ENCODE results near the gene MAP1LC3A. TPM values are rescaled to one million over a fixed set of nuclear protein-coding genes. Genes with fewer than 3 reads are reported as not detected.

The MAP1LC3A gene
- total RNA-seq, 2 experiments from 2014 or later: not detected

DNA sequence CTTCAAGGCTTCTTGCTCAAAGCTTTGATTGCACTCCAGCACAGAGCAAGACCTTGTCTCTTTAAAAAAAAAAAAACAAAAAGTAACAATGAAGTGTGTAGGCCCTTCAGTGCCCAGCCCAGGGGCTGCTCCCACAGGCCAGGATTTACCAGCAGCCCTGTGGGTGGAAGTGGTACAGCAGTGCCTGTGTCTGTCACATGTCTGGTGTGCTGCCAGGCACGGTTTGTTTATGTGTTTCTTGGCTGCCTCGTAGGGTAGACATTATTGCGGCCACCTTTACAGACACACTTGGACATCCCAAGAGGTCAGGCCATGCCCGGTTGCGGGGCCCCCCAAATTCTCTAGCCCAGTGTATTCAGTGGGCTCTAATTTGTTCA lies 29.6 kb upstream of the MAP1LC3A start:
- TF ChIP-seq CTCF (conservative IDR thresholded peaks at IDR 0.05; ENCODE audit: low read length) (no peak), EZH2phosphoT487 (IDR thresholded peaks at IDR 0.05; ENCODE audit: borderline replicate concordance, low read depth, low read length) (no peak)
- intact Hi-C loops (cut with micrococcal nuclease; ENCODE audit: unreplicated experiment): no loop called here
- POLR2A ChIA-PET: no interaction called here
- H3K9me2 ChIP-seq (ENCODE audit: insufficient read depth, low read length): no peaks in the 10 kb centered on the region
- H3K4me1 ChIP-seq (ENCODE audit: insufficient read depth, low read length, poor library complexity, severe bottlenecking): no peaks in the 10 kb centered on the region
- H3K79me2 ChIP-seq (ENCODE audit: insufficient read depth, low read depth, low read length): no peaks in the 10 kb centered on the region
- no TSS peak for BruUV-seq (replicated peaks)
- no peak overlapping the region for H3K27ac ChIP-seq (ENCODE audit: low read depth, low read length, poor library complexity, severe bottlenecking)
- no peak for DNase-seq (ENCODE audit: low spot score)
- peaks cover 50% of the 10 kb centered on the region for H3K36me3 ChIP-seq (ENCODE audit: insufficient read depth, low read length)
- H3K4me2 ChIP-seq (ENCODE audit: low read length): no peak overlapping the region
- H2AFZ ChIP-seq (ENCODE audit: low read length): no peak overlapping the region
- CTCF ChIA-PET (ENCODE audit: unreplicated experiment): no interaction called here
- H3K4me3 ChIP-seq (ENCODE audit: low read depth, low read length, poor library complexity, severe bottlenecking): no peak overlapping the region
- H3K9me3 ChIP-seq (ENCODE audit: low read length): no peaks in the 10 kb centered on the region
- H4K20me1 ChIP-seq (ENCODE audit: insufficient read depth, low read length): peaks cover 6% of the 10 kb centered on the region; the same call in 1 of the 2 replicates

DNA sequence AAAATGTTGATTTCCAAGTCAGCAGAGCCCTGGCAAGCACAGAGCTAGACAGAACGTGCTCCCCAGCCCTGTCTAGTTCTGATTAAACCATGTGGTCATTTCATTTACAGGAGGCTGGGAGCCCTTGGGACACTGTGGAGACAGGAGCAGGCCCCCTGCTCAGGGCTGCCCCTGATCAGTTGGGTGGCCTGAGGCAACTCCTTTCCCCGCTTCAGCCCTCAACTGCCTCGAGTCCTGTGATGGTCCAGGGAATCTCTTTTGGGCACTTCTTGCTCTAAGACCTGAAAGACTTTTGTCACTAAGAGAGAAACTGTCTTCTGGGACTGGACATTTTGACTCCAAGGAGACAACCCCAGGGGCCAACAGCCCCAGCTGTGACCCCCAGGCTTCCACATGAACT lies 28.8 kb upstream of the MAP1LC3A start:
- TF ChIP-seq EZH2phosphoT487 (IDR thresholded peaks at IDR 0.05; ENCODE audit: borderline replicate concordance, low read depth, low read length) (no peak), CTCF (conservative IDR thresholded peaks at IDR 0.05; ENCODE audit: low read length) (no peak)
- no peaks in the 10 kb centered on the region for H3K9me2 ChIP-seq (ENCODE audit: insufficient read depth, low read length)
- H3K4me2 ChIP-seq (ENCODE audit: low read length): no peak overlapping the region
- DNase-seq (ENCODE audit: low spot score): no peak
- no peaks in the 10 kb centered on the region for H4K20me1 ChIP-seq (ENCODE audit: insufficient read depth, low read length)
- no TSS peak for BruUV-seq (replicated peaks)
- intact Hi-C loops (cut with micrococcal nuclease; ENCODE audit: unreplicated experiment): no loop called here
- CTCF ChIA-PET (ENCODE audit: unreplicated experiment): no interaction called here
- no peak overlapping the region for H3K4me3 ChIP-seq (ENCODE audit: low read depth, low read length, poor library complexity, severe bottlenecking)
- no peak overlapping the region for H3K27ac ChIP-seq (ENCODE audit: low read depth, low read length, poor library complexity, severe bottlenecking)
- peaks cover 59% of the 10 kb centered on the region for H3K36me3 ChIP-seq (ENCODE audit: insufficient read depth, low read length)
- H2AFZ ChIP-seq (ENCODE audit: low read length): no peak overlapping the region
- H3K4me1 ChIP-seq (ENCODE audit: insufficient read depth, low read length, poor library complexity, severe bottlenecking): no peaks in the 10 kb centered on the region
- H3K79me2 ChIP-seq (ENCODE audit: insufficient read depth, low read depth, low read length): no peaks in the 10 kb centered on the region
- H3K9me3 ChIP-seq (ENCODE audit: low read length): no peaks in the 10 kb centered on the region
- POLR2A ChIA-PET: interaction anchor here (1.0 to 1.1 kb wide), 2 partner anchors 218 to 230 kb away, joined by 3 read pairs; no protein-coding TSS in a partner anchor

DNA sequence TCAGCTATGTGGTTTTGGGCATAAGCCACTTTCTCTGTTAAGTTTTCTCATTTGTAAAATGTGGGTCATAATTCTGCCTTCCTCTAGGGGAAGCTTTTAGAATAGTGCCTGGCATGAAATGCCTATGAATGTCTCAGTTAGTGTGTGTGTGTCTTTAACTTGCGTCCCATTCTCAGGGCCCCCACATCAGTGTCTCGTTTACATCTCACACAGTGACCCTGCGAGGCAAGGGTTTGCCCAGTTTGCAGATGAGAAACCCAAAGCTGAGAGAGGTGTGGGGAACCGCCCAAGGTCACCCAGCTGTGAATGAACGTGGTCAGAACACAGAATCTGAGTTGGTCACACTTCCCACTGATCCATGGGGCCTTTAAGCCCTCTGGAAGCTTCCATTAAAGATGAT lies 28.2 kb upstream of the MAP1LC3A start:
- Histone ChIP-seq H3K27ac (ENCODE audit: low read depth, low read length, poor library complexity, severe bottlenecking) (no peak overlapping the region), H3K4me3 (ENCODE audit: low read depth, low read length, poor library complexity, severe bottlenecking) (no peak overlapping the region), H3K9me3 (ENCODE audit: low read length) (no peaks in the 10 kb centered on the region), H4K20me1 (ENCODE audit: insufficient read depth, low read length) (no peaks in the 10 kb centered on the region), H3K79me2 (ENCODE audit: insufficient read depth, low read depth, low read length) (no peaks in the 10 kb centered on the region), H3K36me3 (ENCODE audit: insufficient read depth, low read length) (peaks cover 65% of the 10 kb centered on the region), H3K9me2 (ENCODE audit: insufficient read depth, low read length) (no peaks in the 10 kb centered on the region), H3K4me1 (ENCODE audit: insufficient read depth, low read length, poor library complexity, severe bottlenecking) (no peaks in the 10 kb centered on the region), H3K4me2 (ENCODE audit: low read length) (no peak overlapping the region), H2AFZ (ENCODE audit: low read length) (no peak overlapping the region)
- ChIA-PET POLR2A (interaction anchor here (1.0 to 1.1 kb wide), 3 partner anchors 167 to 230 kb away, joined by 3 to 4 read pairs (median 3); no protein-coding TSS in a partner anchor), CTCF (ENCODE audit: unreplicated experiment) (no interaction called here)
- intact Hi-C loops (cut with micrococcal nuclease; ENCODE audit: unreplicated experiment): no loop called here
- no peak for DNase-seq (ENCODE audit: low spot score)
- no TSS peak for BruUV-seq (replicated peaks)
- TF ChIP-seq EZH2phosphoT487 (IDR thresholded peaks at IDR 0.05; ENCODE audit: borderline replicate concordance, low read depth, low read length): no peak
- TF ChIP-seq CTCF (conservative IDR thresholded peaks at IDR 0.05; ENCODE audit: low read length): no peak
